Measurements from ENCODE around the gene BPGM.

BPGM gene

DNA sequence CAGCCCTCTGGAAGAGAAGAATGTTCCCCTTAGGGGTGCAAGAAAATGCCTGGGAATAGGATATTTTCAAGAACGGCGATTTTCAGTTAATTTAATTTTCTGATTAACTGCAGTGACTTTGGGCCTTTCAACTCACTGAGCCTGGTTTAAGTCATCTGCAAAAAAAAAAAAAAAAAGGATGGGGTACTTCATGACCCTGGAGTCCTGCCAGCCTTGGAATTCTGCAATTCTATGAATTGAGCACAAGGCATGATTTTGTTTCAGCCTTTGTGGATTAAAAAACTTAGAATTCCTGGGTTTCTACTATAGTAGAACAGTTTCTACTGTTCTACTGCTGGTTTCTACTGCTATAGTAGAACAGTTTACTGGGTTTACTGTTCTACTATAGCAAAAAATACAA, 74.5 kb downstream of the BPGM start:
- peaks cover 44% of the 10 kb centered on the region for H3K4me1 Mint-ChIP-seq
- H3K27ac Mint-ChIP-seq, result peak overlapping the region; percentile 79 to 90 (median 84)
- no peaks in the 10 kb centered on the region for H3K36me3 Mint-ChIP-seq (ENCODE audit: low read depth)
- H3K27me3 Mint-ChIP-seq (ENCODE audit: low read depth), result no peaks in the 10 kb centered on the region
- H3K9me3 Mint-ChIP-seq, result no peaks in the 10 kb centered on the region
- H3K4me3 Mint-ChIP-seq, result no peak overlapping the region
- TF ChIP-seq, protein P1, sequence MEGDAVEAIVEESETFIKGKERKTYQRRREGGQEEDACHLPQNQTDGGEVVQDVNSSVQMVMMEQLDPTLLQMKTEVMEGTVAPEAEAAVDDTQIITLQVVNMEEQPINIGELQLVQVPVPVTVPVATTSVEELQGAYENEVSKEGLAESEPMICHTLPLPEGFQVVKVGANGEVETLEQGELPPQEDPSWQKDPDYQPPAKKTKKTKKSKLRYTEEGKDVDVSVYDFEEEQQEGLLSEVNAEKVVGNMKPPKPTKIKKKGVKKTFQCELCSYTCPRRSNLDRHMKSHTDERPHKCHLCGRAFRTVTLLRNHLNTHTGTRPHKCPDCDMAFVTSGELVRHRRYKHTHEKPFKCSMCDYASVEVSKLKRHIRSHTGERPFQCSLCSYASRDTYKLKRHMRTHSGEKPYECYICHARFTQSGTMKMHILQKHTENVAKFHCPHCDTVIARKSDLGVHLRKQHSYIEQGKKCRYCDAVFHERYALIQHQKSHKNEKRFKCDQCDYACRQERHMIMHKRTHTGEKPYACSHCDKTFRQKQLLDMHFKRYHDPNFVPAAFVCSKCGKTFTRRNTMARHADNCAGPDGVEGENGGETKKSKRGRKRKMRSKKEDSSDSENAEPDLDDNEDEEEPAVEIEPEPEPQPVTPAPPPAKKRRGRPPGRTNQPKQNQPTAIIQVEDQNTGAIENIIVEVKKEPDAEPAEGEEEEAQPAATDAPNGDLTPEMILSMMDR (IDR thresholded peaks at IDR 0.05; ENCODE audit: unreplicated experiment in 3 of 3), result no peak

GRCh38 chr7:134722786-134723322, 76.2 kb downstream of the BPGM start:
- Mint-ChIP-seq H3K9me3 (no peaks in the 10 kb centered on the region), H3K27ac (peak overlapping the region in 2 of 3 experiments; percentile 48 to 77), H3K4me3 (no peak overlapping the region), H3K4me1 (peaks cover 44% of the 10 kb centered on the region), H3K36me3 (ENCODE audit: low read depth) (no peaks in the 10 kb centered on the region), H3K27me3 (ENCODE audit: low read depth) (no peaks in the 10 kb centered on the region)
- TF ChIP-seq, protein P1 (IDR thresholded peaks at IDR 0.05; ENCODE audit: unreplicated experiment in 3 of 3), result no peak

DNA sequence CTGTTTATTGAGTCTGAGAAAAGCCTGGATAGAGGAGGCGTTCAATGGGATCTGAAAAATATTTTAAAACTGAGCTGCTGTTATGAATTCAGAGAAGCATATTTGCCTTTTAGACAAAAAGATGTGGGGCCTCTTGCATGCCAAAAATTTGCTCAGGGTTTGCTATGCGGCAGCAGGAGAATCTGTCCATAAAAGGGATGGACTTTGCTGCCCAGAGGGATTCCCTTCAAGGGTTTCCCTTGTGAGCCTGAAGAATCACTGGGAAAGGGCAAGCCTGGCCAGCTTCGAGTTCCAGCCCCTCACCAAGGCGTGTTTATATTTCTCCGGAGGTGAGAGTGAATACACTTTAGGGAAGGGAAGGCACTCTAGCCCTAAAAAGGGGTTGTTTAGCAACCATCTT, 77.2 kb downstream of the BPGM start:
- TF ChIP-seq, protein P1 (IDR thresholded peaks at IDR 0.05; ENCODE audit: unreplicated experiment in 3 of 3), result no peak
- H3K36me3 Mint-ChIP-seq (ENCODE audit: low read depth), result no peaks in the 10 kb centered on the region
- H3K27me3 Mint-ChIP-seq (ENCODE audit: low read depth), result no peaks in the 10 kb centered on the region
- H3K27ac Mint-ChIP-seq, result peak overlapping the region in 2 of 3 experiments; percentile 21 to 57
- peaks cover 43% of the 10 kb centered on the region for H3K4me1 Mint-ChIP-seq
- H3K9me3 Mint-ChIP-seq, result no peaks in the 10 kb centered on the region
- H3K4me3 Mint-ChIP-seq, result no peak overlapping the region

DNA sequence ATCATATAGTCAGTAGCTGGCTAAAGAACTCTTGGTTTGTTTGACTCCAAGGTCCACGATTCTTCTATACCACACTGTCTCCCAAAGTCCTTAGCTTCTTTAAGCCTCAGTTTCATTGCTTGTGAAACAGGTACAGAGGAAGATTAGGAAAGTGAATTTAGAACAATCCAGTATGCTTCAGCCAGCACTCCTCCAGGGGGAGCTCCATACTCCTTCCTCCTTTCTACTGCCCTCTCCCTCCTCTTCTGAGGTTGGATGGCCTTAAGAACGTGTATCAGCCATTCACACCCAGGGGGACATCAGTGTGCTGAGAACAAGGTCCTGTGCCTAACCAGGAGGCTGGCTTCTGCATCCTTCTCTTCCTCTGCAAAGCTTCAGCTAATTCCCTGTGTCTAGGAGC, 78.0 kb downstream of the BPGM start:
- no peak overlapping the region for H3K4me3 Mint-ChIP-seq
- H3K9me3 Mint-ChIP-seq, result no peaks in the 10 kb centered on the region
- no peaks in the 10 kb centered on the region for H3K27me3 Mint-ChIP-seq (ENCODE audit: low read depth)
- peak overlapping the region in 1 of 3 experiments; percentile 57 for H3K27ac Mint-ChIP-seq
- TF ChIP-seq, protein P1 (IDR thresholded peaks at IDR 0.05; ENCODE audit: unreplicated experiment in 3 of 3), result no peak
- peaks cover 37% of the 10 kb centered on the region for H3K4me1 Mint-ChIP-seq
- no peaks in the 10 kb centered on the region for H3K36me3 Mint-ChIP-seq (ENCODE audit: low read depth)

- Mint-ChIP-seq H3K4me3 (no peak overlapping the region), H3K9me3 (no peaks in the 10 kb centered on the region), H3K27me3 (ENCODE audit: low read depth) (no peaks in the 10 kb centered on the region), H3K4me1 (peaks cover 38% of the 10 kb centered on the region), H3K27ac (no peak overlapping the region), H3K36me3 (ENCODE audit: low read depth) (no peaks in the 10 kb centered on the region)
- TF ChIP-seq, protein P1 (IDR thresholded peaks at IDR 0.05; ENCODE audit: unreplicated experiment in 3 of 3), result no peak
Measured at GRCh38 chr7:134726581-134726980, 79.9 kb downstream of the BPGM start.

DNA sequence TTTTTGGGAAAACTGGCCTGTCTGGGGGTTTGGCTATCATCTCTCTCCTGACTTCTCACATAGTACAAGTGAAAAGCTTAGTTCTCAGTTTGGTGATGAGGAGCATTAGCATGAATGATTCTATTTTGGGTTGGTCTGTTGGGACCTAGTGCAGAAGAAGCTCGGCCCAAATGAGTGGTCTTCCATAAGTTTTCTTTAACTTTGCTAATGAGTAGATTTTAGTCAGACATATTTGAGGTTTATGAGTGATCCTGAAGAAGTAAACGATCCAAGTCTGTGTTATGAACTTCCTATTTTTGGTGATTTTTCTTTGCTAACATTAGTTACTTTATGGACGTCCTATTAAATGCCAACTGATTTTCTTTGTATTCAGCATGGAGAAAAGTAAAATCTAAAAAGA, 81.1 kb downstream of the BPGM start:
- no peak overlapping the region for H3K4me3 Mint-ChIP-seq
- H3K36me3 Mint-ChIP-seq (ENCODE audit: low read depth), result no peaks in the 10 kb centered on the region
- H3K9me3 Mint-ChIP-seq, result no peaks in the 10 kb centered on the region
- TF ChIP-seq, protein P1 (IDR thresholded peaks at IDR 0.05; ENCODE audit: unreplicated experiment in 3 of 3), result no peak
- no peaks in the 10 kb centered on the region for H3K27me3 Mint-ChIP-seq (ENCODE audit: low read depth)
- H3K27ac Mint-ChIP-seq, result no peak overlapping the region
- peaks cover 36% of the 10 kb centered on the region for H3K4me1 Mint-ChIP-seq

All from nephron (organoid).